ENCODE data around the gene LSM14B. TPM values are rescaled to one million over a fixed set of nuclear protein-coding genes. Genes with fewer than 3 reads are reported as not detected.

The LSM14B gene
- total RNA-seq, 4 donors from 2014 or later = 32.4 to 45.7 (median 37.0) TPM

DNA sequence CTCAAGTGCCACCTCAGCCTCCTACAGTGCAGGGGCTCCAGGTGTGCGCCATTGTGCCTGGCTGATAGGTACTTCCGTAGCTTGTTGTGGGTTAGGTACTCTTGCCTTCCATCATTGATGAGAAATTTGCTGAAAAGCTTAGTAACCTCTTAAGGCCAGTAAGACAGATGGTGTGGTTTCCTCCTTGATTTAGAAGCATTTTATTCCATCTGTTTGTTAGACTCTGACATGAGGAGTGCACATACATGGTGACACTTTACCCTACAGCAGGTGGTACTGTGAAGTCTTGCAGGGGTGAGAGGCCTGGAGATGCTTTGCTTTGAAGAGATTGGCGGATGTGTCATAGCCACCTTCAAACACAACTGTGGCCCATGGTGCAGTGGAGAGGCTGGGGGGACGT lies 45.8 kb downstream of the LSM14B start:
- WGBS = 95% methylated on average over 4 of the region's 4 CpGs
- TF ChIP-seq, protein P1, sequence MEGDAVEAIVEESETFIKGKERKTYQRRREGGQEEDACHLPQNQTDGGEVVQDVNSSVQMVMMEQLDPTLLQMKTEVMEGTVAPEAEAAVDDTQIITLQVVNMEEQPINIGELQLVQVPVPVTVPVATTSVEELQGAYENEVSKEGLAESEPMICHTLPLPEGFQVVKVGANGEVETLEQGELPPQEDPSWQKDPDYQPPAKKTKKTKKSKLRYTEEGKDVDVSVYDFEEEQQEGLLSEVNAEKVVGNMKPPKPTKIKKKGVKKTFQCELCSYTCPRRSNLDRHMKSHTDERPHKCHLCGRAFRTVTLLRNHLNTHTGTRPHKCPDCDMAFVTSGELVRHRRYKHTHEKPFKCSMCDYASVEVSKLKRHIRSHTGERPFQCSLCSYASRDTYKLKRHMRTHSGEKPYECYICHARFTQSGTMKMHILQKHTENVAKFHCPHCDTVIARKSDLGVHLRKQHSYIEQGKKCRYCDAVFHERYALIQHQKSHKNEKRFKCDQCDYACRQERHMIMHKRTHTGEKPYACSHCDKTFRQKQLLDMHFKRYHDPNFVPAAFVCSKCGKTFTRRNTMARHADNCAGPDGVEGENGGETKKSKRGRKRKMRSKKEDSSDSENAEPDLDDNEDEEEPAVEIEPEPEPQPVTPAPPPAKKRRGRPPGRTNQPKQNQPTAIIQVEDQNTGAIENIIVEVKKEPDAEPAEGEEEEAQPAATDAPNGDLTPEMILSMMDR (IDR thresholded peaks at IDR 0.05) = no peak
- no peak for TF ChIP-seq POLR2A (IDR thresholded peaks at IDR 0.05)
- TF ChIP-seq POLR2AphosphoS5 (IDR thresholded peaks at IDR 0.05) = no peak
- TF ChIP-seq EP300 (IDR thresholded peaks at IDR 0.05) = no peak
- Histone ChIP-seq H3K27ac (no peak overlapping the region), H3K27me3 (no peaks in the 10 kb centered on the region), H3K4me1 (no peaks in the 10 kb centered on the region), H3K4me3 (no peak overlapping the region), H3K9me3 (no peaks in the 10 kb centered on the region), H3K36me3 (peaks cover 74% of the 10 kb centered on the region)
- DNase-seq (ENCODE audit: low spot score in 2 of 2) = no peak

DNA sequence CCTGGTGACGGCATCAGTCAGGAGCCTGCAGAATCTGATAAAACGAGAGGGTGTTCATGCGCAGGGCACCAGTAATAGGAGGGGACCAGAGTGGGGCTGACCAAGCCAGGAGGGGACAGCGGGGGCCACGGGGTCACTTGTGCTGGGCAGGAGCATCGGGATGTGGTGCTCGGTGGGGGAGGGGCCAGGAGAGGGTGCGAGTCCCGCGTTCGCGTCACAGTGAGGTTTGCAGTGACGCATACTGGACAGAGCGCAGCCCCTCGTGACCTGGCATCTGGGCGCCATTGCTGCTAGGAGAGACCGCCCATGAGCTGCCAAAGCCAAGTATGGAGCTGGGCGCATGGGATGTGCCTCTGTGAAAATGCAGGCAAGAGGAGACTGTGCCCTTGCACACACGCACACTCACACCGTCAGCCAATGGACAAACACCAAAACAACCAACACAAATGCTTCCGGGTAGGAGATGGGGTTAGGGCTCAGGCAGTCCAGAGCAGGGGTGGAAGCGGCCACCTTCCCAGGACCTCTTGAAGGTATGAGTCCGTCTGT lies 46.7 kb downstream of the LSM14B start:
- 94% methylated on average over 20 of the region's 23 CpGs for WGBS
- H3K27ac ChIP-seq = no peak overlapping the region
- H3K4me3 ChIP-seq = no peak overlapping the region
- TF ChIP-seq, protein P1 (IDR thresholded peaks at IDR 0.05) = no peak
- TF ChIP-seq POLR2A (IDR thresholded peaks at IDR 0.05) (no peak), POLR2AphosphoS5 (IDR thresholded peaks at IDR 0.05) (no peak), EP300 (IDR thresholded peaks at IDR 0.05) (no peak)
- no peaks in the 10 kb centered on the region for H3K4me1 ChIP-seq
- no peaks in the 10 kb centered on the region for H3K27me3 ChIP-seq
- H3K36me3 ChIP-seq = peaks cover 72% of the 10 kb centered on the region
- H3K9me3 ChIP-seq = no peaks in the 10 kb centered on the region
- DNase-seq (ENCODE audit: low spot score in 2 of 2) = no peak

DNA sequence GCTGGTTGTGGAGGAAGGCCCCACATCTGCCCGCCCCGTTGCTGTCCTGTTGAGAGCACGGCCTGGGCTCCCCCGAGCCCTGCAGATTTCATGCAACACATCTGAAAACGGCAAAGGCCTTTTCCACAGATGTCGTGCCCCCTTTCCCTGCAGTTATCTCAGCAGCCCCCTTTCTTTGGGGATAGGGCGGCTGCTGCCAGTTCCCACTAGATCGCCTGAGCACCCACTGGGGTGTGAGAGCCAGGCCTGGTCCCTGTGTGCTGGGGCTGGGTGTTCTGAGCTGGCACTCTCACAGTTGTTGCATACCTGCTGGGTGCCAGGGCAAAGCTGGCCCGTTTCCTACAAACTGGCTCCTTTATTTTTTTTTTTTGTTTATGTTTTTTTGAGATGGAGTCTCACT lies 48.3 kb downstream of the LSM14B start:
- WGBS = 85% methylated on average over 9 of the region's 9 CpGs
- no peaks in the 10 kb centered on the region for H3K27me3 ChIP-seq
- H3K36me3 ChIP-seq = peaks cover 72% of the 10 kb centered on the region

DNA sequence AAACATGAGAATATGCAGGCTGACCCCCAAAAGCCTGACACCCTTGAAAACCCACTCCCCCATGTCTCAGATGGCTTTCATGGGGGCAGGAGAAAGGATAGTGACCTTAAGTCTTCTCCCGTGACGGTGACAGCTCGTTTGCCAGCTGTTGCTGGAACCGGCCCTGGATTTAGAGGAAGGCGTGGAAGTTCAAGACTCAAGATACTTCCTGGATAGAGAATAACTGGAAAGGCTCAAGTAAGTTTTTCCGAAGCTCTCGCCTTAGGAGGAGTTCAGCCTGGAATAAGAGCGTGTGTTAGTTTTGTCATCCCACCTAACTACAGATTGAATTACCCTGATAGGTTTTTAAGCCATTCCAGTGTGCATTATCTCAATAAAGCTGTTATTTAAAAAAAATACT lies 49.0 kb downstream of the LSM14B start:
- no peak for TF ChIP-seq EP300 (IDR thresholded peaks at IDR 0.05)
- no peak for TF ChIP-seq POLR2A (IDR thresholded peaks at IDR 0.05)
- TF ChIP-seq POLR2AphosphoS5 (IDR thresholded peaks at IDR 0.05) = no peak
- TF ChIP-seq, protein P1 (IDR thresholded peaks at IDR 0.05) = no peak
- Histone ChIP-seq H3K4me3 (no peak overlapping the region), H3K27me3 (no peaks in the 10 kb centered on the region), H3K9me3 (no peaks in the 10 kb centered on the region), H3K4me1 (no peaks in the 10 kb centered on the region), H3K27ac (no peak overlapping the region), H3K36me3 (peaks cover 72% of the 10 kb centered on the region)
- WGBS = 74% methylated on average over 8 of the region's 8 CpGs
- DNase-seq (ENCODE audit: low spot score in 2 of 2) = no peak

More for the DNA sequence above, 48.3 kb downstream of the LSM14B start:
- Histone ChIP-seq H3K27ac (no peak overlapping the region), H3K4me1 (no peaks in the 10 kb centered on the region), H3K9me3 (no peaks in the 10 kb centered on the region), H3K4me3 (no peak overlapping the region)
- DNase-seq (ENCODE audit: low spot score in 2 of 2) = no peak
- TF ChIP-seq POLR2A (IDR thresholded peaks at IDR 0.05) (no peak), EP300 (IDR thresholded peaks at IDR 0.05) (no peak), POLR2AphosphoS5 (IDR thresholded peaks at IDR 0.05) (no peak)
- TF ChIP-seq, protein P1 (IDR thresholded peaks at IDR 0.05) = no peak

DNA sequence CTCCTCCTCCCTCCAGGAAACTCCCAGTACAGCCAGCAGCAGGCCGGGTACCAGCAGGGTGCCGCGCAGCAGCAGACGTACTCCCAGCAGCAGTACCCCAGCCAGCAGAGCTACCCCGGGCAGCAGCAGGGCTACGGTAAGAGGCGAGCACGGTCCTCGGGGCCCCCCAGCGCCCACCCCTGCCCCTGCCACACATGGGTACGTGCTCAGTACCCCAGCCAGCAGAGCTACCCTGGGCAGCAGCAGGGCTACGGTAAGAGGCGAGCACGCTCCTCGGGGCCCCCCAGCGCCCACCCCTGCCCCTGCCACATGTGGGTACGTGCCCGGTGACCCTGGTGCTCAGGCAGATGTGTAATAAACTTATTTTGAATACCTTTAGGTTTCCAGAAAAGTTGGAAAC lies 50.4 kb downstream of the LSM14B start:
- TF ChIP-seq POLR2AphosphoS5 (IDR thresholded peaks at IDR 0.05) = no peak
- TF ChIP-seq EP300 (IDR thresholded peaks at IDR 0.05) = no peak
- TF ChIP-seq, protein P1 (IDR thresholded peaks at IDR 0.05) = no peak
- no peak for TF ChIP-seq POLR2A (IDR thresholded peaks at IDR 0.05)
- H3K27ac ChIP-seq = no peak overlapping the region
- no peak for DNase-seq (ENCODE audit: low spot score in 2 of 2)
- H3K9me3 ChIP-seq = no peaks in the 10 kb centered on the region
- 93% methylated on average over 14 of the region's 18 CpGs for WGBS
- no peaks in the 10 kb centered on the region for H3K27me3 ChIP-seq
- peaks cover 69% of the 10 kb centered on the region for H3K36me3 ChIP-seq
- H3K4me1 ChIP-seq = no peaks in the 10 kb centered on the region
- no peak overlapping the region for H3K4me3 ChIP-seq

All from suprapubic skin (tissue), 4 donors.